A673 (cell line): ENCODE results near the gene FAM89B.

Source experiments
- CTCF ChIP-seq: fragments of 300-800, 200-600 bp; sonication (generic); conservative IDR thresholded peaks from 2 replicates; pipeline ENCODE4 v1.5.1; 2017; ENCODE audit warnings: low read depth, mild to moderate bottlenecking, antibody characterized with exemption, low read length, moderate library complexity, mixed read lengths
- EZH2 ChIP-seq: fragments of 200-600 bp; sonication (generic); IDR thresholded peaks from 2 replicates; pipeline ENCODE4 v1.6.1; 2017; ENCODE audit warnings: borderline replicate concordance, low read depth, mild to moderate bottlenecking, mixed read lengths, antibody characterized with exemption, low read length; ENCODE audit not compliant: poor library complexity, severe bottlenecking

GRCh38 chr11:65535102-65535501 is 37.2 kb upstream of the FAM89B start:
- TF ChIP-seq CTCF (no peak), EZH2 (no peak)
